ENCODE data around the gene PPFIA2.

GRCh38 chr12:81679614-81680013, 79.5 kb downstream of the PPFIA2 start:
- TF ChIP-seq EZH2 (IDR thresholded peaks at IDR 0.05; ENCODE audit: borderline replicate concordance, control insufficient read depth, low read depth, low read length) (no peak), USF2 (IDR thresholded peaks at IDR 0.05; ENCODE audit: borderline replicate concordance, low read depth, low read length) (no peak), POLR2AphosphoS5 (IDR thresholded peaks at IDR 0.05; ENCODE audit: low read length) (no peak)

Measured in GM12878 (cell line).